Fibroblast of villous mesenchyme (primary cell): ENCODE measurements around the gene ZNF562. TPM values are rescaled to one million over a fixed set of nuclear protein-coding genes. Genes with fewer than 3 reads are reported as not detected.

ENCODE experiments used
- DNase-seq: peaks from one replicate; pipeline ENCODE4 v3.0.0-alpha.2; 2010; ENCODE audit warnings: low read depth
- H3K4me3 ChIP-seq: 2 replicates; pipeline ENCODE4 v1.5.1; 2011; ENCODE audit warnings: low read depth, mild to moderate bottlenecking, low read length
- total RNA-seq: library from RNA; depleted of rRNA; stranded (reverse); fragments of >200 nt; gene quantifications from 2 replicates; pipeline ENCODE4 v1.2.3, GENCODE V29; 2012
- TF ChIP-seq, protein P1 (sequence below): IDR thresholded peaks from 2 replicates; pipeline ENCODE4 v1.5.1; 2012; ENCODE audit warnings: low read depth, mild to moderate bottlenecking, low read length; ENCODE audit not compliant: insufficient read depth

ZNF562 gene
- total RNA-seq = 22.2 and 32.4 TPM in 2 replicates

- peak within 1 kb of the TSS; percentile 73 for H3K4me3 ChIP-seq
- DNase-seq = peak; percentile 90
- TF ChIP-seq, protein P1, sequence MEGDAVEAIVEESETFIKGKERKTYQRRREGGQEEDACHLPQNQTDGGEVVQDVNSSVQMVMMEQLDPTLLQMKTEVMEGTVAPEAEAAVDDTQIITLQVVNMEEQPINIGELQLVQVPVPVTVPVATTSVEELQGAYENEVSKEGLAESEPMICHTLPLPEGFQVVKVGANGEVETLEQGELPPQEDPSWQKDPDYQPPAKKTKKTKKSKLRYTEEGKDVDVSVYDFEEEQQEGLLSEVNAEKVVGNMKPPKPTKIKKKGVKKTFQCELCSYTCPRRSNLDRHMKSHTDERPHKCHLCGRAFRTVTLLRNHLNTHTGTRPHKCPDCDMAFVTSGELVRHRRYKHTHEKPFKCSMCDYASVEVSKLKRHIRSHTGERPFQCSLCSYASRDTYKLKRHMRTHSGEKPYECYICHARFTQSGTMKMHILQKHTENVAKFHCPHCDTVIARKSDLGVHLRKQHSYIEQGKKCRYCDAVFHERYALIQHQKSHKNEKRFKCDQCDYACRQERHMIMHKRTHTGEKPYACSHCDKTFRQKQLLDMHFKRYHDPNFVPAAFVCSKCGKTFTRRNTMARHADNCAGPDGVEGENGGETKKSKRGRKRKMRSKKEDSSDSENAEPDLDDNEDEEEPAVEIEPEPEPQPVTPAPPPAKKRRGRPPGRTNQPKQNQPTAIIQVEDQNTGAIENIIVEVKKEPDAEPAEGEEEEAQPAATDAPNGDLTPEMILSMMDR = no peak
These were observed at the start of gene ZNF562 for GRCh38 chr19:9674663-9675357. Gene ZNF562 (minus strand): TSS chr19:9675100. CDS start chr19:9660744, 14,356 bp downstream.

- H3K4me3 ChIP-seq = no peak overlapping the region
- DNase-seq = no peak
- TF ChIP-seq, protein P1 = no peak
These were observed 49.3 kb upstream of the ZNF562 start for GRCh38 chr19:9724157-9724556.

- no peak overlapping the region for H3K4me3 ChIP-seq
- no peak for DNase-seq
- TF ChIP-seq, protein P1 = no peak
These were observed 47.0 kb upstream of the ZNF562 start for GRCh38 chr19:9721861-9722260.

DNA sequence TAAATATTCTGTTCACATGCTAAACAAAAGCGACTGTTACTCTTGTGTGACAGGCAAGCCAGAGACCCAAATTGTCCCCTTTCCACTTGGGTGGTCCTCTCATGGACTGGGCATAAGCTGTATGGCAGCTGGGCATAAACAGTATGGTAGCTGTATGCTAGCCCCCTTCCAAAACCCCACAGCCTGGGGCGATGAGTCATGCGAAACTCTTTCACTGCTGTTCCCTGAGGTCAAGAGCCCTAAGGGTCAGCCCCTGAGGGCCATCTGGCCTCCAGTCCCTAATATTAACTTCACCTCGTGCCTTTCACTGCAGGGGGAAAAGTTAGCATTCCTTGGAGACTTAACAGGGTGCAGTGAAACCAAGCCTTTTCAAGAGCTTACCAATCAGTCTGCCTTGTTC lies 45.6 kb upstream of the ZNF562 start:
- H3K4me3 ChIP-seq = no peak overlapping the region
- DNase-seq = no peak
- TF ChIP-seq, protein P1 = no peak

- no peak for DNase-seq
- no peak overlapping the region for H3K4me3 ChIP-seq
- TF ChIP-seq, protein P1 = no peak
These were observed 36.9 kb upstream of the ZNF562 start for GRCh38 chr19:9711815-9712214.

DNA sequence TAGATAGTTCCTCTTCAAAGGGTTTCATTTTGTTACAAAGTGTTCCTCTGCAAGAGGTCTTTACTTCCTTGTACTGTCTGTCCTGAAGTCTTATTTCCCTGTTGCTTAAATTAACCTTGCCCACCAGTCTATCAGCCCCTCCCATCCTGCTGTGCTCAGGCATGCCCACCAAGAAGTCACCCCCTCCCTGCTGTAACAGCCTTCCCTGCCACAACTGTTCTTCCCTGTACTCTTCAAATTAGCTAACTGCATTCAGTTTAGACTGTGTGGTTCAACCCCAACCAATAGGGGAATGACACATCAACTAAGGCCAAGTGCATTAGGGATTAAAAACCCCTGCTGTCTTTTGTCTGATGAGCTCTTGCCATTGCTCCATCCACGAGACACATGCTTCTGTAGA lies 34.4 kb upstream of the ZNF562 start:
- TF ChIP-seq, protein P1 = no peak
- H3K4me3 ChIP-seq = no peak overlapping the region
- DNase-seq = no peak

DNA sequence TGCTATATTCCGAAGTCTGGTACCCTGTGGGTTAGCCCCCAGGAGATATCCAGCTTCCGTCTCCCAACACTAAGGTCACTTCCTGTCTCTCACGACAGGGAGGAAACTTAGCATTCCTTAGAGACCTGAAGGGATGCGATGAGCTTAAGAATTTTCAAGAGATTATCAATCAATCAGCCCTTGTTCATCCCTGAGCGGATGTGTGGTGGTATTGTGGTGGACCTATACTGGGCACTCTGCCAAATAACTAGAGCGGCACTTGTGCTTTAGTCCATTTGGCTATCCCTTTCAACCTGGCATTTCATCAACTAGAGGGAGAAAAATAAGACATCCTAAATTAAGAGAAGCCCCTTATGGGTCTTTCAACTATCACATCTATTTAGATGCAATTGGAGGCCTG lies 30.9 kb upstream of the ZNF562 start:
- TF ChIP-seq, protein P1 = no peak
- DNase-seq = no peak
- no peak overlapping the region for H3K4me3 ChIP-seq
